Kidney (tissue), 14 donors: ENCODE measurements around the gene IFI16. TPM values are rescaled to one million over a fixed set of nuclear protein-coding genes. Genes with fewer than 3 reads are reported as not detected.
"Not testable (repeated sequence)": the region's sequence is repeated elsewhere in the genome, so short reads cannot be mapped to it uniquely, and the experiment has no call there.

Source experiments
- DNase-seq, 5 donors: peaks; one replicate each; pipeline ENCODE4 v3.0.0-alpha.2; 2013 to 2020
- FAIRE-seq: peaks from 2 replicates; lab custom pipeline; 2012; peaks lifted over from hg19 to GRCh38; lab: Jason Lieb, UNC
- H3K27ac ChIP-seq, 2 donors: one replicate each; pipeline ENCODE4 v1.7.0; 2013; ENCODE audit warnings: low read depth in 2 of 2, low read length in 2 of 2, inconsistent platforms in 1 of 2
- H3K27me3 ChIP-seq: one replicate; pipeline ENCODE4 v1.7.1; 2013; ENCODE audit warnings: low read length, inconsistent platforms; ENCODE audit not compliant: control insufficient read depth, insufficient read depth
- H3K36me3 ChIP-seq, 3 donors: one replicate each; pipeline versions ENCODE4 v1.7.0 to v1.7.1; 2013; ENCODE audit warnings: low read length in 3 of 3, control low read depth in 1 of 3, inconsistent platforms in 1 of 3; ENCODE audit not compliant: insufficient read depth in 3 of 3, control insufficient read depth in 2 of 3
- H3K4me1 ChIP-seq, 3 donors: one replicate each; pipeline versions ENCODE4 v1.7.0 to v1.7.1; 2013; ENCODE audit warnings: low read length in 3 of 3, inconsistent platforms in 1 of 3, low read depth in 1 of 3; ENCODE audit not compliant: control insufficient read depth in 2 of 3, insufficient read depth in 2 of 3
- H3K4me3 ChIP-seq, 3 donors: one replicate each; pipeline versions ENCODE4 v1.7.0 to v1.8.1; 2013; ENCODE audit warnings: low read length in 3 of 3, control low read depth in 1 of 3, inconsistent platforms in 1 of 3
- H3K9ac ChIP-seq, 3 donors: one replicate each; pipeline versions ENCODE4 v1.7.0 to v1.7.1; 2013; ENCODE audit warnings: low read length in 3 of 3, control low read depth in 1 of 3, inconsistent platforms in 1 of 3
- H3K9me3 ChIP-seq, 3 donors: one replicate each; pipeline versions ENCODE4 v1.7.0 to v1.7.1; 2013; ENCODE audit warnings: low read length in 3 of 3, control low read depth in 1 of 3, inconsistent platforms in 1 of 3; ENCODE audit not compliant: control insufficient read depth in 2 of 3, insufficient read depth in 1 of 3
- intact Hi-C: fragments of 100-400 bp; cut with DNase I; formaldehyde crosslinking; loops from one replicate; pipeline ENCODE4 v1.11.1; 2022
- polyA plus RNA-seq: library from polyadenylated mRNA; stranded (reverse); fragments of 350-450 nt; fragmentation: Illumina TruSeq; extraction: RNeasy Lipid Tissue Mini Kit (QIAGEN cat#74804); gene quantifications from one replicate; pipeline ENCODE4 v1.2.3, GENCODE V29; 2014; ENCODE audit warnings: low read depth, low replicate concordance; ENCODE audit not compliant: insufficient read depth
- total RNA-seq: library from RNA; stranded (reverse); fragmentation: NEBNext Ultra II Directional; extraction: Animal tissue kit (Norgen Biotek cat#: 25700); gene quantifications from one replicate; pipeline ENCODE4 v1.2.1, GENCODE V29; 2021
- TF ChIP-seq, protein P1 (sequence below): IDR thresholded peaks from 3 replicates; pipeline ENCODE4 v1.5.1; 2012; ENCODE audit warnings: mild to moderate bottlenecking, moderate library complexity, borderline replicate concordance; ENCODE audit not compliant: insufficient read depth; ENCODE audit errors: extremely low read depth
- donor health status: control.
- donor health status: control.
- donor health status: control.
- donor health status: control.
- donor health status: control.
- donor health status: DM: yes; HTN: yes; CAD: no.
- donor health status: Normal renal cell carcinoma (clear cell type).

IFI16 gene
- total and polyA plus RNA-seq, 2 donors from 2014 or later: 30.0 to 91.8 TPM

DNA sequence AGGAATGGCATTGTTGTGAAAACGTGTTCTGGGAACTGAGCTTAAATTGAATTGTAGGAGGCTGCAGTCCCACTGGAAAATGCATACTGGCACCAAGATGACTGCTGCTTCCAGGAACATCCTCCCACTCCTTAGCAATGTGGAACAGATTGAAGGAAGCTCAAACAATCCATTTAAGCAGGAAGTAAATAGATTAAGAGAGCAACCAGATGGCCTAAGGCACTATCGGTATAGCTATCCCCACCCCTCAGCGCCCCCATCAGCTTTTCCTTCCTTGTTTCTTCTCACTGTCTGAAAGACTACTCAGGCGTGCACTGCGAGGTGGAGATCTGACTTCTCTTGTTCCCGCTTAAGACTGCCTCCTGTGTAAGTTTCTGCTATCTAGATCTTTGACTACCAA, 4.0 kb upstream of the IFI16 start:
- no peaks in the 10 kb centered on the region for H3K27me3 ChIP-seq
- DNase-seq (peak in 3 of 5 donors; percentile 54 to 75 (median 70)), FAIRE-seq (no peak)
- H3K4me3 ChIP-seq: no peak overlapping the region
- H3K9ac ChIP-seq: no peak overlapping the region
- TF ChIP-seq, protein P1, sequence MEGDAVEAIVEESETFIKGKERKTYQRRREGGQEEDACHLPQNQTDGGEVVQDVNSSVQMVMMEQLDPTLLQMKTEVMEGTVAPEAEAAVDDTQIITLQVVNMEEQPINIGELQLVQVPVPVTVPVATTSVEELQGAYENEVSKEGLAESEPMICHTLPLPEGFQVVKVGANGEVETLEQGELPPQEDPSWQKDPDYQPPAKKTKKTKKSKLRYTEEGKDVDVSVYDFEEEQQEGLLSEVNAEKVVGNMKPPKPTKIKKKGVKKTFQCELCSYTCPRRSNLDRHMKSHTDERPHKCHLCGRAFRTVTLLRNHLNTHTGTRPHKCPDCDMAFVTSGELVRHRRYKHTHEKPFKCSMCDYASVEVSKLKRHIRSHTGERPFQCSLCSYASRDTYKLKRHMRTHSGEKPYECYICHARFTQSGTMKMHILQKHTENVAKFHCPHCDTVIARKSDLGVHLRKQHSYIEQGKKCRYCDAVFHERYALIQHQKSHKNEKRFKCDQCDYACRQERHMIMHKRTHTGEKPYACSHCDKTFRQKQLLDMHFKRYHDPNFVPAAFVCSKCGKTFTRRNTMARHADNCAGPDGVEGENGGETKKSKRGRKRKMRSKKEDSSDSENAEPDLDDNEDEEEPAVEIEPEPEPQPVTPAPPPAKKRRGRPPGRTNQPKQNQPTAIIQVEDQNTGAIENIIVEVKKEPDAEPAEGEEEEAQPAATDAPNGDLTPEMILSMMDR: no peak
- H3K36me3 ChIP-seq: no peaks in the 10 kb centered on the region
- H3K9me3 ChIP-seq: no peaks in the 10 kb centered on the region
- no peak overlapping the region for H3K27ac ChIP-seq
- H3K4me1 ChIP-seq: peaks cover 0 to 2% (median 0%) of the 10 kb centered on the region in 3 donors
- intact Hi-C loops: no loop called here

- H3K4me3 ChIP-seq, H3K36me3 ChIP-seq, H3K27me3 ChIP-seq, H3K9ac ChIP-seq, H3K9me3 ChIP-seq, FAIRE-seq, H3K4me1 ChIP-seq, H3K27ac ChIP-seq, intact Hi-C loops: not testable (repeated sequence)
- peak in 3 of 5 donors; percentile 21 to 71 (median 50) for DNase-seq
These were observed 3.4 kb upstream of the IFI16 start for GRCh38 chr1:159006210-159006807.

DNA sequence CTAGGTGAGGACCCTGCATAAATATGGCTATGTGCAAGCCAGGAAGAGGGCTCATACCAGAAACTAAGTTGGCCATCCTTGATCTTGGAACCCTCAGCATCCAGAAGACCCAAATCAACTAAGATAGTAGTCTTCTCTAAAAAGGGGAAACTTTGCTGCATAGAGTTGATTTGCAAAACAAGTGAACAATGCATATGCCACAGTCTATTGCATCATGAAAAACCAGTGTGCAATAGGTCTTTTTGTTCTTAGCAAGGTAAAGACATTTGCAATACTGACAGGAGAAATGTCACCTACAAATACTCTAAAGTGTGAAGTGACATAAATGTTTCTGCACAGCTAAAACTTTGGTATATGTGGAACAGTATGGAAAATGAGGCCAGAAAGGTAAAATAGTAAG, 2.0 kb upstream of the IFI16 start:
- no peak overlapping the region for H3K4me3 ChIP-seq
- no peak for DNase-seq
- H3K9ac ChIP-seq: no peak overlapping the region
- peaks cover 0 to 2% (median 0%) of the 10 kb centered on the region in 3 donors for H3K4me1 ChIP-seq
- H3K36me3 ChIP-seq: no peaks in the 10 kb centered on the region
- H3K27ac ChIP-seq: no peak overlapping the region
- intact Hi-C loops: no loop called here
- no peak for FAIRE-seq
- no peaks in the 10 kb centered on the region for H3K9me3 ChIP-seq
- H3K27me3 ChIP-seq: no peaks in the 10 kb centered on the region
- TF ChIP-seq, protein P1: no peak

- DNase-seq (no peak), FAIRE-seq (no peak)
- intact Hi-C loops: no loop called here
- Histone ChIP-seq H3K4me3 (no peak overlapping the region), H3K9ac (no peak overlapping the region), H3K27ac (peak overlapping the region in 1 of 2 donors; percentile 82), H3K36me3 (no peaks in the 10 kb centered on the region), H3K4me1 (peaks cover 0 to 2% (median 0%) of the 10 kb centered on the region in 3 donors), H3K27me3 (no peaks in the 10 kb centered on the region), H3K9me3 (no peaks in the 10 kb centered on the region)
- TF ChIP-seq, protein P1: no peak
These were observed 941 bp upstream of the IFI16 start for GRCh38 chr1:159008744-159009188.
